A673 (cell line): Measurements from ENCODE around the gene THAP11. TPM values are rescaled to one million over a fixed set of nuclear protein-coding genes. Genes with fewer than 3 reads are reported as not detected.
A peak's percentile ranks its signal among the peaks of the same experiment; 100 is the strongest.
"Not testable (repeated sequence)": the region's sequence is repeated elsewhere in the genome, so short reads cannot be mapped to it uniquely, and the experiment has no call there.

Source experiments
- BruUV-seq: library from RNA; stranded (reverse); fragments of 400-500 nt; replicated peaks from 2 replicates; lab custom pipeline; 2021; lab: Mats Ljungman, UMichigan
- CTCF ChIA-PET: fragments of 300-600 bp; sonication (Branson Sonifier 250); formaldehyde crosslinking; loops from one replicate; lab custom pipeline; 2022; ENCODE audit warnings: antibody characterized with exemption; lab: Charles Lee
- POLR2A ChIA-PET: fragments of 300-600 bp; sonication (Branson Sonifier 250); formaldehyde crosslinking; loops from one replicate; lab custom pipeline; 2022; ENCODE audit warnings: antibody characterized with exemption; ENCODE audit not compliant: low non-redundant PET; lab: Charles Lee
- DNase-seq: peaks from one replicate; pipeline ENCODE4 v3.0.0-alpha.2; 2015; ENCODE audit warnings: low spot score
- H3K27ac ChIP-seq: fragments of 200-600 bp; sonication (generic); 2 replicates; pipeline ENCODE4 v1.5.1; 2016; ENCODE audit warnings: mixed run types, low read depth, mild to moderate bottlenecking, mixed read lengths, antibody characterized with exemption, low read length; ENCODE audit not compliant: poor library complexity, severe bottlenecking
- H3K27me3 ChIP-seq: fragments of 200-600 bp; sonication (generic); replicated peaks from 2 replicates; pipeline ENCODE4 v1.6.1; 2017; ENCODE audit warnings: mixed run types, low read depth, mild to moderate bottlenecking, mixed read lengths, antibody characterized with exemption, low read length; ENCODE audit not compliant: insufficient read depth, poor library complexity
- H3K36me3 ChIP-seq: fragments of 200-600 bp; sonication (generic); 2 replicates; pipeline ENCODE4 v1.6.1; 2016; ENCODE audit warnings: mixed run types, mild to moderate bottlenecking, mixed read lengths, antibody characterized with exemption, low read length; ENCODE audit not compliant: insufficient read depth, poor library complexity, severe bottlenecking
- H3K4me1 ChIP-seq: fragments of 200-600 bp; sonication (generic); 2 replicates; pipeline ENCODE4 v1.6.1; 2017; ENCODE audit warnings: mixed run types, mild to moderate bottlenecking, mixed read lengths, antibody characterized with exemption, low read length; ENCODE audit not compliant: insufficient read depth, poor library complexity, severe bottlenecking
- H3K4me3 ChIP-seq: fragments of 200-600 bp; sonication (generic); 2 replicates; pipeline ENCODE4 v1.5.1; 2016; ENCODE audit warnings: low read depth, mixed run types, mild to moderate bottlenecking, mixed read lengths, low read length; ENCODE audit not compliant: poor library complexity, severe bottlenecking
- H3K9me3 ChIP-seq: fragments of 200-600 bp; sonication (generic); 2 replicates; pipeline ENCODE4 v1.6.1; 2016; ENCODE audit warnings: mixed run types, low read depth, mild to moderate bottlenecking, mixed read lengths, antibody characterized with exemption, low read length; ENCODE audit not compliant: poor library complexity, severe bottlenecking
- CTCF ChIP-seq: fragments of 300-800, 200-600 bp; sonication (generic); conservative IDR thresholded peaks from 2 replicates; pipeline ENCODE4 v1.5.1; 2017; ENCODE audit warnings: low read depth, mild to moderate bottlenecking, antibody characterized with exemption, low read length, moderate library complexity, mixed read lengths
- EZH2 ChIP-seq: fragments of 200-600 bp; sonication (generic); IDR thresholded peaks from 2 replicates; pipeline ENCODE4 v1.6.1; 2017; ENCODE audit warnings: borderline replicate concordance, low read depth, mild to moderate bottlenecking, mixed read lengths, antibody characterized with exemption, low read length; ENCODE audit not compliant: poor library complexity, severe bottlenecking
- intact Hi-C: fragments of 100-400 bp; cut with micrococcal nuclease; formaldehyde crosslinking; loops from one replicate; pipeline ENCODE4 v1.10.0; 2022; ENCODE audit not compliant: unreplicated experiment
- total RNA-seq: library from RNA; stranded (reverse); gene quantifications from 2 replicates; pipeline ENCODE4 v1.2.3, GENCODE V29; 2021

The THAP11 gene
- total RNA-seq, 1 experiment from 2014 or later, result 48.9 TPM

- Histone ChIP-seq H3K27ac (peak overlapping the region; percentile 84), H3K4me1 (no peaks in the 10 kb centered on the region), H3K36me3 (peaks cover 24% of the 10 kb centered on the region), H3K9me3 (no peaks in the 10 kb centered on the region), H3K27me3 (no peaks in the 10 kb centered on the region), H3K4me3 (peak overlapping the region; percentile 79)
- DNase-seq, result peak; percentile 94
- TF ChIP-seq EZH2 (no peak), CTCF (no peak)
- POLR2A ChIA-PET, result interaction anchor here (0.6 kb wide), 1 partner anchor 40 kb away, joined by 5 read pairs; no protein-coding TSS in a partner anchor
- no TSS peak for BruUV-seq
- CTCF ChIA-PET, result interaction anchor here (0.6 to 2.3 kb wide), 2 partner anchors 17 to 104 kb away, joined by 3 to 10 read pairs; no protein-coding TSS in a partner anchor
- intact Hi-C loops, result no loop called here
These were observed 8.5 kb upstream of the THAP11 start for GRCh38 chr16:67833415-67834241.

GRCh38 chr16:67834242-67834614 is 7.9 kb upstream of the THAP11 start:
- ChIA-PET CTCF (interaction anchor here (0.6 to 2.3 kb wide), 2 partner anchors 18 to 104 kb away, joined by 3 to 10 read pairs; no protein-coding TSS in a partner anchor), POLR2A (interaction anchor here (0.6 kb wide), 1 partner anchor 39 kb away, joined by 5 read pairs; no protein-coding TSS in a partner anchor)
- H3K27ac ChIP-seq, result no peak overlapping the region
- DNase-seq, result no peak
- no peaks in the 10 kb centered on the region for H3K9me3 ChIP-seq
- H3K36me3 ChIP-seq, result peaks cover 23% of the 10 kb centered on the region
- H3K27me3 ChIP-seq, result no peaks in the 10 kb centered on the region
- intact Hi-C loops, result no loop called here
- H3K4me3 ChIP-seq, result peak overlapping the region; percentile 79
- no peak for TF ChIP-seq EZH2
- no peak for TF ChIP-seq CTCF
- no peaks in the 10 kb centered on the region for H3K4me1 ChIP-seq
- BruUV-seq, result no TSS peak

- BruUV-seq, H3K36me3 ChIP-seq, H3K4me1 ChIP-seq, H3K27ac ChIP-seq, H3K4me3 ChIP-seq, H3K9me3 ChIP-seq, H3K27me3 ChIP-seq, POLR2A ChIA-PET, intact Hi-C loops, DNase-seq: not testable (repeated sequence)
- CTCF ChIA-PET, result interaction anchor here (0.7 kb wide), 1 partner anchor 21 kb away, joined by 4 read pairs; no protein-coding TSS in a partner anchor
These were observed 4.9 kb upstream of the THAP11 start for GRCh38 chr16:67837190-67837589.
